GM12878 (cell line): Measurements from ENCODE around the gene DCTPP1. TPM values are rescaled to one million over a fixed set of nuclear protein-coding genes. Genes with fewer than 3 reads are reported as not detected.

Experiments
- CBX3 ChIP-seq: fragments of 200-600 bp; sonication (generic); IDR thresholded peaks from 2 replicates; pipeline ENCODE4 v1.6.1; 2016; ENCODE audit warnings: low read depth, borderline replicate concordance
- ETV6 ChIP-seq, 2 experiments: fragments of 450-650 bp in 1 of 2; IDR thresholded peaks in 1 of 2; conservative IDR thresholded peaks in 1 of 2; 2 replicates each; pipeline ENCODE4 v1.6.1; 2014; ENCODE audit warnings: antibody characterized with exemption in 1 of 2, borderline replicate concordance in 1 of 2, low read depth in 1 of 2, mild to moderate bottlenecking in 1 of 2, moderate library complexity in 1 of 2
- MTA2 ChIP-seq: fragments of 450-650 bp; IDR thresholded peaks from 2 replicates; pipeline ENCODE4 v1.6.1; 2016; ENCODE audit warnings: low read depth, mild to moderate bottlenecking, moderate library complexity
- MXI1 ChIP-seq: fragments of 150-350 bp; IDR thresholded peaks from 2 replicates; pipeline ENCODE4 v1.6.1; 2011; ENCODE audit warnings: low read depth, mild to moderate bottlenecking, inconsistent platforms, low read length, improper control_type of control experiment
- YY1 ChIP-seq: IDR thresholded peaks from 2 replicates; pipeline ENCODE4 v1.6.1; 2011; ENCODE audit warnings: low read depth, mild to moderate bottlenecking, low read length
- polyA plus RNA-seq, 11 experiments: library from polyadenylated mRNA; depleted of rRNA in 4 of 11; unstranded in 6 of 11; stranded (reverse) in 5 of 11; fragments of >200 nt; fragmentation: Nextera tagmentation in 4 of 11; fragmentation: Illumina TruSeq in 1 of 11; extraction: Ambion mirVana in 4 of 11; extraction: Trizol in 1 of 11; gene quantifications; 1 replicate in 1 of 11; 2 replicates in 10 of 11; pipeline versions ENCODE4 v1.2.1 to v1.2.3, GENCODE V29; 2011 to 2016; ENCODE audit warnings: inconsistent platforms in 2 of 11, missing spikeins in 2 of 11, low read depth in 1 of 11
- total RNA-seq, 4 experiments: library from RNA; depleted of rRNA in 3 of 4; stranded (reverse); fragments of >200 nt in 3 of 4; fragmentation: Illumina TruSeq in 1 of 4; extraction: Trizol in 1 of 4; gene quantifications; 2 replicates each; pipeline versions ENCODE4 v1.2.1 to v1.2.3, GENCODE V29; 2013 to 2021
- TF ChIP-seq, protein P1 (sequence below): fragments of 450-650 bp; IDR thresholded peaks from 2 replicates; pipeline ENCODE4 v1.6.1; 2017; ENCODE audit warnings: mild to moderate bottlenecking, low read depth, inconsistent platforms; ENCODE audit not compliant: poor library complexity, severe bottlenecking
- TF ChIP-seq, protein P2 (sequence below): fragments of 450-650 bp; IDR thresholded peaks from 2 replicates; pipeline ENCODE4 v1.6.1; 2018; ENCODE audit warnings: borderline replicate concordance, mild to moderate bottlenecking; ENCODE audit not compliant: partially characterized antibody
- TF ChIP-seq, protein P3 (sequence below): fragments of 450-650 bp; IDR thresholded peaks from 2 replicates; pipeline ENCODE4 v1.6.1; 2016; ENCODE audit warnings: mild to moderate bottlenecking, moderate library complexity, borderline replicate concordance

The DCTPP1 gene
- total and polyA plus RNA-seq, 10 of the 15 experiments (the other 5 are each of a cell fraction or from before 2014, with no cell fraction given), result 72.1 to 266 (median 157) TPM

DNA sequence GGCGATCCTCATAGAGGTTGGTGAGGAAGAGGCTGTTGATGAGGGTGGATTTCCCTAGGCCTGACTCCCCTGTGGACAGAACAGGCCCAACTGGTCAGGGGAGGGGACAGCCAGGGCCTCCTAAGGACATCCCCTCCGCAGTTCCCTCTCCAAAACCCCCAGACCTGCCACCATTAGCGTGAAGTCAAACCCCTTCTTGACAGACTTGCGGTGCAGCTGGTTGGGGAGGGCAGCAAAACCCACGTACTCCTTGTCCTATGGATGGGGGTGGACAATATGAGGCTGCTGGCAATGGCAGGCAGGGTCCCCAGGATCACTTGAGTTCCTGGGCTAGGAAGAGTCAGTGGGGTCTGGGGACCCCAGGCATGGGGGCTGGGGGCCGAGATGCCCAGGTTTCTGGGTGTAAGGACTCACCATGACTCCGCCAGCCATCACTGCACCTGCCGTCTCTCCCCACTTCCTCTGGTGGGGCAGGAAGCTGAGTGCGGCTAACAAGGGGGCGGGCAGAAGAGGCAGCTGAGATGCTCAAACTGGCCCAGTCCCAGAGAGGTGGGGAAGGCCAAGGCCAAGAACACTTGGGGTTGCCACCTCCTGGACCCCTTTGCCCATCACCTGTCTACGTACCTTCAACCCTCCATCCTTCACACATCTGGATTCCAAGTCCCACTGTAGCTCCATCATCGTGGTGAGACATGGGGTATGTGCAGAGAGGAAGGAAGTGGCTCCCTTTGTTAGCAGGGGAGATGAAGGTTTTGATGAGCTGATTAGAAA, 47.5 kb downstream of the DCTPP1 start, which contains the start of gene SEPTIN1 (continued):
- TF ChIP-seq, protein P1, sequence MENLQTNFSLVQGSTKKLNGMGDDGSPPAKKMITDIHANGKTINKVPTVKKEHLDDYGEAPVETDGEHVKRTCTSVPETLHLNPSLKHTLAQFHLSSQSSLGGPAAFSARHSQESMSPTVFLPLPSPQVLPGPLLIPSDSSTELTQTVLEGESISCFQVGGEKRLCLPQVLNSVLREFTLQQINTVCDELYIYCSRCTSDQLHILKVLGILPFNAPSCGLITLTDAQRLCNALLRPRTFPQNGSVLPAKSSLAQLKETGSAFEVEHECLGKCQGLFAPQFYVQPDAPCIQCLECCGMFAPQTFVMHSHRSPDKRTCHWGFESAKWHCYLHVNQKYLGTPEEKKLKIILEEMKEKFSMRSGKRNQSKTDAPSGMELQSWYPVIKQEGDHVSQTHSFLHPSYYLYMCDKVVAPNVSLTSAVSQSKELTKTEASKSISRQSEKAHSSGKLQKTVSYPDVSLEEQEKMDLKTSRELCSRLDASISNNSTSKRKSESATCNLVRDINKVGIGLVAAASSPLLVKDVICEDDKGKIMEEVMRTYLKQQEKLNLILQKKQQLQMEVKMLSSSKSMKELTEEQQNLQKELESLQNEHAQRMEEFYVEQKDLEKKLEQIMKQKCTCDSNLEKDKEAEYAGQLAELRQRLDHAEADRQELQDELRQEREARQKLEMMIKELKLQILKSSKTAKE, result no peak
- peak; percentile 81 for TF ChIP-seq YY1
- TF ChIP-seq, protein P2, sequence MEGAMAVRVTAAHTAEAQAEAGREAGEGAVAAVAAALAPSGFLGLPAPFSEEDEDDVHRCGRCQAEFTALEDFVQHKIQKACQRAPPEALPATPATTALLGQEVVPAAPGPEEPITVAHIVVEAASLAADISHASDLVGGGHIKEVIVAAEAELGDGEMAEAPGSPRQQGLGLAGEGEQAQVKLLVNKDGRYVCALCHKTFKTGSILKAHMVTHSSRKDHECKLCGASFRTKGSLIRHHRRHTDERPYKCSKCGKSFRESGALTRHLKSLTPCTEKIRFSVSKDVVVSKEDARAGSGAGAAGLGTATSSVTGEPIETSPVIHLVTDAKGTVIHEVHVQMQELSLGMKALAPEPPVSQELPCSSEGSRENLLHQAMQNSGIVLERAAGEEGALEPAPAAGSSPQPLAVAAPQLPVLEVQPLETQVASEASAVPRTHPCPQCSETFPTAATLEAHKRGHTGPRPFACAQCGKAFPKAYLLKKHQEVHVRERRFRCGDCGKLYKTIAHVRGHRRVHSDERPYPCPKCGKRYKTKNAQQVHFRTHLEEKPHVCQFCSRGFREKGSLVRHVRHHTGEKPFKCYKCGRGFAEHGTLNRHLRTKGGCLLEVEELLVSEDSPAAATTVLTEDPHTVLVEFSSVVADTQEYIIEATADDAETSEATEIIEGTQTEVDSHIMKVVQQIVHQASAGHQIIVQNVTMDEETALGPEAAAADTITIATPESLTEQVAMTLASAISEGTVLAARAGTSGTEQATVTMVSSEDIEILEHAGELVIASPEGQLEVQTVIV, result no peak
- TF ChIP-seq MXI1, result no peak
- peak in 1 of 2 experiments; percentile 68; a peak in 1 of 4 replicates for TF ChIP-seq ETV6 (conservative IDR thresholded peaks at IDR 0.05 in 1 of 2, IDR thresholded peaks at IDR 0.05 in 1 of 2; ENCODE audit: borderline replicate concordance in 1 of 2, low read depth in 1 of 2)
- no peak for TF ChIP-seq MTA2
- no peak for TF ChIP-seq CBX3
- TF ChIP-seq, protein P3, sequence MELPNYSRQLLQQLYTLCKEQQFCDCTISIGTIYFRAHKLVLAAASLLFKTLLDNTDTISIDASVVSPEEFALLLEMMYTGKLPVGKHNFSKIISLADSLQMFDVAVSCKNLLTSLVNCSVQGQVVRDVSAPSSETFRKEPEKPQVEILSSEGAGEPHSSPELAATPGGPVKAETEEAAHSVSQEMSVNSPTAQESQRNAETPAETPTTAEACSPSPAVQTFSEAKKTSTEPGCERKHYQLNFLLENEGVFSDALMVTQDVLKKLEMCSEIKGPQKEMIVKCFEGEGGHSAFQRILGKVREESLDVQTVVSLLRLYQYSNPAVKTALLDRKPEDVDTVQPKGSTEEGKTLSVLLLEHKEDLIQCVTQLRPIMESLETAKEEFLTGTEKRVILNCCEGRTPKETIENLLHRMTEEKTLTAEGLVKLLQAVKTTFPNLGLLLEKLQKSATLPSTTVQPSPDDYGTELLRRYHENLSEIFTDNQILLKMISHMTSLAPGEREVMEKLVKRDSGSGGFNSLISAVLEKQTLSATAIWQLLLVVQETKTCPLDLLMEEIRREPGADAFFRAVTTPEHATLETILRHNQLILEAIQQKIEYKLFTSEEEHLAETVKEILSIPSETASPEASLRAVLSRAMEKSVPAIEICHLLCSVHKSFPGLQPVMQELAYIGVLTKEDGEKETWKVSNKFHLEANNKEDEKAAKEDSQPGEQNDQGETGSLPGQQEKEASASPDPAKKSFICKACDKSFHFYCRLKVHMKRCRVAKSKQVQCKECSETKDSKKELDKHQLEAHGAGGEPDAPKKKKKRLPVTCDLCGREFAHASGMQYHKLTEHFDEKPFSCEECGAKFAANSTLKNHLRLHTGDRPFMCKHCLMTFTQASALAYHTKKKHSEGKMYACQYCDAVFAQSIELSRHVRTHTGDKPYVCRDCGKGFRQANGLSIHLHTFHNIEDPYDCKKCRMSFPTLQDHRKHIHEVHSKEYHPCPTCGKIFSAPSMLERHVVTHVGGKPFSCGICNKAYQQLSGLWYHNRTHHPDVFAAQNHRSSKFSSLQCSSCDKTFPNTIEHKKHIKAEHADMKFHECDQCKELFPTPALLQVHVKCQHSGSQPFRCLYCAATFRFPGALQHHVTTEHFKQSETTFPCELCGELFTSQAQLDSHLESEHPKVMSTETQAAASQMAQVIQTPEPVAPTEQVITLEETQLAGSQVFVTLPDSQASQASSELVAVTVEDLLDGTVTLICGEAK, result peak; percentile 76; the same call in 1 of the 2 replicates
- TF ChIP-seq, all 136 proteins: peak for 29
